H1 (cell line): Measurements from ENCODE around the gene MMP24OS.

Experiments
- CHD1 ChIP-seq: IDR thresholded peaks from 2 replicates; pipeline ENCODE4 v1.6.1; 2012; ENCODE audit warnings: low read depth, low read length, improper control_type of control experiment
- CTCF ChIP-seq, 3 experiments: IDR thresholded peaks; 1 replicate in 2 of 3; 2 replicates in 1 of 3; pipeline versions ENCODE4 v1.5.1 to v1.6.1; 2011; ENCODE audit warnings: low read length in 3 of 3, mild to moderate bottlenecking in 3 of 3, inconsistent platforms in 2 of 3, low read depth in 1 of 3, moderate library complexity in 1 of 3; ENCODE audit not compliant: insufficient read depth in 1 of 3; ENCODE audit errors: control extremely low read depth in 1 of 3
- EP300 ChIP-seq, 2 experiments: IDR thresholded peaks; 1 replicate in 1 of 2; 2 replicates in 1 of 2; pipeline ENCODE4 v1.6.1; 2011 to 2012; ENCODE audit warnings: low read depth in 2 of 2, low read length in 2 of 2, mild to moderate bottlenecking in 2 of 2, borderline replicate concordance in 1 of 2, inconsistent platforms in 1 of 2, moderate library complexity in 1 of 2
- EZH2 ChIP-seq: fragments of 200-600 bp; sonication (generic); IDR thresholded peaks from 2 replicates; pipeline ENCODE4 v1.7.1; 2012; ENCODE audit warnings: low read depth, mild to moderate bottlenecking, moderate library complexity, low read length, inconsistent platforms; ENCODE audit not compliant: severe bottlenecking
- GABPA ChIP-seq: IDR thresholded peaks from 2 replicates; pipeline ENCODE4 v1.6.1; 2011; ENCODE audit warnings: mild to moderate bottlenecking, low read length, moderate library complexity, borderline replicate concordance; ENCODE audit not compliant: insufficient read depth
- JUN ChIP-seq: IDR thresholded peaks from 2 replicates; pipeline ENCODE4 v1.6.1; 2011; ENCODE audit warnings: low read depth, mild to moderate bottlenecking, improper control_type of control experiment, low read length
- JUND ChIP-seq: IDR thresholded peaks from 2 replicates; pipeline ENCODE4 v1.6.1; 2011; ENCODE audit warnings: mild to moderate bottlenecking, improper control_type of control experiment, low read length
- RFX5 ChIP-seq: IDR thresholded peaks from 2 replicates; pipeline ENCODE4 v1.6.1; 2011; ENCODE audit warnings: low read depth, low read length, improper control_type of control experiment, borderline replicate concordance
- SAP30 ChIP-seq: fragments of 300-600 bp; sonication (generic); IDR thresholded peaks from 2 replicates; pipeline ENCODE4 v1.7.1; 2012; ENCODE audit warnings: low read length, moderate library complexity, mild to moderate bottlenecking, inconsistent platforms; ENCODE audit not compliant: insufficient read depth, insufficient replicate concordance
- SP1 ChIP-seq: IDR thresholded peaks from 2 replicates; pipeline ENCODE4 v1.6.1; 2011; ENCODE audit warnings: low read depth, low read length
- TBP ChIP-seq: IDR thresholded peaks from 2 replicates; pipeline ENCODE4 v1.6.1; 2011; ENCODE audit warnings: low read depth, low read length, improper control_type of control experiment
- USF2 ChIP-seq: IDR thresholded peaks from 2 replicates; pipeline ENCODE4 v1.6.1; 2011; ENCODE audit warnings: low read length, improper control_type of control experiment

GRCh38 chr20:35290887-35291417 is 13.0 kb upstream of the MMP24OS start:
- TF ChIP-seq RFX5 (no peak), SP1 (no peak), CTCF (IDR thresholded peaks at IDR 0.05; ENCODE audit: control extremely low read depth in 1 of 3, insufficient read depth in 1 of 3, low read depth in 1 of 3, low read length in 3 of 3) (no peak), SAP30 (no peak), TBP (no peak), JUN (no peak), EP300 (IDR thresholded peaks at IDR 0.05; ENCODE audit: borderline replicate concordance in 1 of 2, low read depth in 2 of 2, low read length in 2 of 2) (no peak), EZH2 (no peak), JUND (no peak), USF2 (no peak), CHD1 (no peak), GABPA (no peak)
